Tibial nerve (tissue), 4 donors: ENCODE measurements around the gene IRGQ. TPM values are rescaled to one million over a fixed set of nuclear protein-coding genes. Genes with fewer than 3 reads are reported as not detected.
"Not testable (repeated sequence)": the region's sequence is repeated elsewhere in the genome, so short reads cannot be mapped to it uniquely, and the experiment has no call there.

Experiments used
- DNase-seq, 2 donors: peaks; one replicate each; pipeline ENCODE4 v3.0.0-alpha.2; 2019; ENCODE audit warnings: low spot score in 2 of 2
- H3K27ac ChIP-seq, 4 donors: fragments of 200-600 bp; sonication (generic) in 3 of 4; one replicate each; pipeline ENCODE4 v1.5.1; 2017 to 2019; ENCODE audit warnings: mild to moderate bottlenecking in 1 of 4
- H3K27me3 ChIP-seq, 2 donors: fragments of 200-600 bp; sonication (generic) in 1 of 2; one replicate each; pipeline versions ENCODE4 v1.5.1 to v1.6.0; 2017 to 2019
- H3K36me3 ChIP-seq, 3 donors: fragments of 200-600 bp; sonication (generic); one replicate each; pipeline ENCODE4 v1.5.1; 2018 to 2019
- H3K4me1 ChIP-seq, 4 donors: fragments of 200-600 bp; sonication (generic) in 3 of 4; one replicate each; pipeline ENCODE4 v1.5.1; 2017 to 2019
- H3K4me3 ChIP-seq, 4 donors: fragments of 200-600 bp; sonication (generic) in 3 of 4; one replicate each; pipeline ENCODE4 v1.5.1; 2017 to 2019; ENCODE audit warnings: mild to moderate bottlenecking in 1 of 4, moderate library complexity in 1 of 4
- H3K9me3 ChIP-seq, 4 donors: fragments of 200-600 bp; sonication (generic) in 3 of 4; one replicate each; pipeline ENCODE4 v1.5.1; 2017 to 2019
- EP300 ChIP-seq, 2 donors: sonication (generic); formaldehyde crosslinking; IDR thresholded peaks; one replicate each; pipeline ENCODE4 v1.6.1; 2017; ENCODE audit warnings: antibody characterized with exemption in 2 of 2, mild to moderate bottlenecking in 1 of 2
- POLR2A ChIP-seq, 2 donors: fragments of 450-650 bp; IDR thresholded peaks; one replicate each; pipeline ENCODE4 v1.6.1; 2017; ENCODE audit warnings: antibody characterized with exemption in 2 of 2, mild to moderate bottlenecking in 2 of 2, moderate library complexity in 2 of 2
- WGBS, 2 donors: methylation state at CpG; one replicate each; pipeline ENCODE4 v1.1.5; 2018; 5-methylcytosine and 5-hydroxymethylcytosine counted together
- total RNA-seq, 4 donors: library from RNA; depleted of rRNA; stranded (reverse); fragments of >200 nt; gene quantifications; one replicate each; pipeline ENCODE4 v1.1.0, GENCODE V29; 2016
- TF ChIP-seq, protein P1 (sequence below), 5 experiments: fragments of 200-600 bp in 3 of 5; fragments of 450-650 bp in 2 of 5; sonication (generic) in 3 of 5; IDR thresholded peaks; one replicate each; pipeline ENCODE4 v1.5.1; 2016 to 2019; ENCODE audit warnings: antibody characterized with exemption in 5 of 5, mild to moderate bottlenecking in 3 of 5, moderate library complexity in 2 of 5

Gene IRGQ
- total RNA-seq, 4 donors from 2014 or later: 21.6 to 26.1 (median 23.6) TPM

DNA sequence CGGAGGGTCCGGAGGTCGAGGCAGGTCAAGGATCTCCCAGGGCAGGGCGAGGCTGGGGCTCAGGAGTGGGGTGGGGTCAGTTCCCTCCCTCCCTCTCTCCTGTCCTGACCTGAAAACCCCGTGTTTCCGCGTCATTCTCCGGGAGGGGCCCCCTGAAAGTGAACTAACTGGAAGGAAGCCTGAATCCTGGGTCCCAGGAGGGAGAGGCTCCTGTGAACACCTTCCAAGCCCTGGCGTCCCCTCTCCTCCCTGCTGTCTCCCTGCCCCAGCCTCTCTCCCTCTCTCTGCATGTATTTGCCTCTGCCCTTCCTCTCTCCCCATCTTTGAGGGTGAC, 44.5 kb upstream of the IRGQ start:
- Histone ChIP-seq H3K36me3 (no peaks in the 10 kb centered on the region), H3K27me3 (peaks cover 2 to 37% of the 10 kb centered on the region in 2 donors), H3K9me3 (no peaks in the 10 kb centered on the region), H3K4me1 (peaks cover 0 to 43% (median 11%) of the 10 kb centered on the region in 4 donors), H3K27ac (peak overlapping the region; percentile 57 to 90 (median 84)), H3K4me3 (peak overlapping the region; percentile 47 to 72 (median 60))
- no peak for DNase-seq
- TF ChIP-seq POLR2A (IDR thresholded peaks at IDR 0.05) (no peak), EP300 (IDR thresholded peaks at IDR 0.05) (no peak)
- TF ChIP-seq, protein P1, sequence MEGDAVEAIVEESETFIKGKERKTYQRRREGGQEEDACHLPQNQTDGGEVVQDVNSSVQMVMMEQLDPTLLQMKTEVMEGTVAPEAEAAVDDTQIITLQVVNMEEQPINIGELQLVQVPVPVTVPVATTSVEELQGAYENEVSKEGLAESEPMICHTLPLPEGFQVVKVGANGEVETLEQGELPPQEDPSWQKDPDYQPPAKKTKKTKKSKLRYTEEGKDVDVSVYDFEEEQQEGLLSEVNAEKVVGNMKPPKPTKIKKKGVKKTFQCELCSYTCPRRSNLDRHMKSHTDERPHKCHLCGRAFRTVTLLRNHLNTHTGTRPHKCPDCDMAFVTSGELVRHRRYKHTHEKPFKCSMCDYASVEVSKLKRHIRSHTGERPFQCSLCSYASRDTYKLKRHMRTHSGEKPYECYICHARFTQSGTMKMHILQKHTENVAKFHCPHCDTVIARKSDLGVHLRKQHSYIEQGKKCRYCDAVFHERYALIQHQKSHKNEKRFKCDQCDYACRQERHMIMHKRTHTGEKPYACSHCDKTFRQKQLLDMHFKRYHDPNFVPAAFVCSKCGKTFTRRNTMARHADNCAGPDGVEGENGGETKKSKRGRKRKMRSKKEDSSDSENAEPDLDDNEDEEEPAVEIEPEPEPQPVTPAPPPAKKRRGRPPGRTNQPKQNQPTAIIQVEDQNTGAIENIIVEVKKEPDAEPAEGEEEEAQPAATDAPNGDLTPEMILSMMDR (IDR thresholded peaks at IDR 0.05): no peak
- WGBS, 2 donors: 4 to 6% methylated on average over 9 of the region's 9 CpGs

DNA sequence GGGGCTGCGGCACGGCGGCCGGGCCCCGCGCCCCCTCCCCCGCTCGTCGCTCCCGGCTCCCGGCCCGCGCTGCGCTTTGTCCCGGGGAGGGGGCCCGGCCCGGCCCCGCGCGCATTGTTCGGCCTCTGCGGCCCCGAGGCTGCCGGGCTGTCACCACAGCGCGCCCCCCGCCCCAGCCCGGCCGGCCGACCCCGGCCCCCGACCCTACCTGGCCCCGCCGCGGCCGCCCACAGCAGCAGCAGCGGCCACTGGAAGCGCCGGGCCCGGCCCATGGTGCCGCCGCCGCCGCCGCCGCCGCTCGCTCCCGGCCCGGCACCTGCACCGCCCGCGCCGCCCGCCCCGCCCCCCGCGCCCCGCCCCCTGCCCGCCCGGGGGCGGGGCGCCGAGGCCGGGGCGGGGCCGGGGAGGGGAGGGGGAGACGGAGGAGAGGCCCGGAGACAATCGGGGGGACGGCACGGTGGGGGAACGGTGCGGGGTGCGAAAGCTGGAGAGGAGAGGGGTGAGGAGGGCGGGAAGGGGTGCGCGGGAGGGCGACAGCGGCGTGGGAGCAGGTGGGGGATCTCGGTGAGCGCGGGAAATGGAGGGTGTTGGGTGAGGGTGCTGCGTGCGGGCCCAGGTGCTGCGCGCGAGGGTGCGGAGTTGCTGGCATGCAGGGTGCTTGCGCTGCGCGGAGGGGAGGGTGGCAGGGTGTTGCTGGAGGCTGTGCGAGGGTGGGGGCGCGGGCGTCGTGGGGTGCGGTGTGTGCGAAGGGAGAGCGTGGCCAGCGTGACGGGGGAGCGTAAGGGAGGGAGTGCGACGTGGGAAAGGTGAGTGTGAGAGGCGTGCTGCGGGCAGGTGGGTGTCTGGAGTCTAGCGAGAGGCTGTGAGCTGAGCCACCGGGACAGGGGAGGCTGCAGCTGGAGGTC, 43.8 kb upstream of the IRGQ start, which contains the start of gene CADM4:
Gene CADM4 (minus strand): TSS at position 332 of the 905 bp plus-strand sequence. CDS start 60 bp downstream, at position 272.
- Histone ChIP-seq H3K4me3 (peak within 1 kb of the TSS; percentile 47 to 72 (median 60)), H3K36me3 (no peaks in the 10 kb centered on the region), H3K4me1 (peaks cover 0 to 49% (median 11%) of the 10 kb centered on the region in 4 donors), H3K9me3 (no peaks in the 10 kb centered on the region), H3K27me3 (peaks cover 2 to 43% of the 10 kb centered on the region in 2 donors), H3K27ac (peak within 1 kb of the TSS; percentile 73 to 92 (median 84))
- WGBS, 2 donors: 1 to 2% methylated on average over 61 to 86 of the region's 110 CpGs
- no peak for DNase-seq
- TF ChIP-seq EP300 (IDR thresholded peaks at IDR 0.05): no peak
- TF ChIP-seq, protein P1 (IDR thresholded peaks at IDR 0.05): no peak

DNA sequence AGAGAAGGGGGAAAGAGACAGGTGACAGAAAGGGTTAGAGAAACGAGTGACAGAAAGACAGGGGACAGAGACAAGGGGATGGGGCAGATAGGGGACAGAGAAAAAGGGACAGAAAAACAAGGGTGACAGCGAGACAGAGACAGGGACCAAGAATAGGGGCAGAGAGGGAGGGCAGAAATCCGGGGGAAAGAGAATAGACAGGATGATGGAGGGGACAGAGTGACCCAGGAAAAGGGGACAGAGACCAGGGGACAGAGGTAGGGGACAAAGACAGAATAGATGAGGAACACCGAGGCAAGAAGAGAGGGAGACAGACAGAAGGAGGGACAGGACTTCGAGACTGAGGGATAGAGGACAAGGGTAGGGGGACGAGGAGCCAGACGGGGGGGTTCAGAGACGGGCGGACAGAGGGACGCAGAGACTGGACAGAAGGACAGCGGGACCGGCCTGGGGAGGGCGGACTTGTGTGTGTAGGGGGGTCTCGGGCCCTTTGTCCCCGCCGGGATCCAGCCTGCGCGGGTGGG, 43.1 kb upstream of the IRGQ start:
- Histone ChIP-seq H3K36me3 (no peaks in the 10 kb centered on the region), H3K9me3 (no peaks in the 10 kb centered on the region), H3K27ac (peak overlapping the region; percentile 56 to 92 (median 82)), H3K4me1 (peaks cover 0 to 57% (median 11%) of the 10 kb centered on the region in 4 donors), H3K4me3 (peak overlapping the region; percentile 42 to 72 (median 50)), H3K27me3 (peaks cover 2 to 44% of the 10 kb centered on the region in 2 donors)
- TF ChIP-seq POLR2A (IDR thresholded peaks at IDR 0.05) (no peak), EP300 (IDR thresholded peaks at IDR 0.05) (no peak)
- TF ChIP-seq, protein P1 (IDR thresholded peaks at IDR 0.05): no peak
- DNase-seq: no peak
- 9 to 10% methylated on average over 17 to 18 of the region's 18 CpGs for WGBS, 2 donors

DNA sequence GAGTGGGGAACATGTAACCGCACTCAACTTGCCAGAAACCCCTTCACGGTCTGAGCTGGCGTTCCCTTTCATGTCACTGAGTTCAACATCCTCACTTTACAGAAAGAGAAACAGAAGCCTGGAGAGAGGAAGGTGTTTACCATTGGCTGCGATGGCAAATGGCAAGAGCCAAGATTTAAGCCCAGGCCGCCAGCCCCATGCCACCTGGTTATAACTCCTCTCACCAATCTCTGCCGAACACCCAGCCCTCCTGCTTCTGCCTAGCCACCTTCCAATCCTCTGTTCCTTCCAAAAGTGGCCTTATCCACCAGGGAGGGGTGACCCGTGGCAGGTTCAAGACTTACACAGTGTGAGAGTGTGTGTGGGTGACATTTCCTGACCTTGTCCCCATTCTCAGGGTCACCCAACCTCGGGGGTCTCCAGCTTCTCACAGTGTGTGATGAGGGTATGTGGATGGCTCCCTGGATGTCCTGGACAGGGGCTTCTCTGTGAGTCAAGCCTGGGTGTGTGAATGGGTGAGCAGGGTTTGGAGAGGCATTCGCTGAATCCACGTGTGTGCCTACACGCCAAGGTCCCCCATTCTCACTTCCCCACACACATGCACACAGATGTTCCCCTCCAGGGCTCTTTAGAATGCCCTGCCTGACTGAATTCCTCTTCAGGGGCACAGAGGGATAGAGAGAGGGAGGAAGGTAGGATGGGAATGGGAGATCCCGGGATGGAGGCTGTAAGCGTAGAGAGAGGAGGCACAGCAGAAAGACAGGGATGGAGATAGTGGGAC, 42.5 kb upstream of the IRGQ start:
- H3K36me3 ChIP-seq: no peaks in the 10 kb centered on the region
- peak overlapping the region; percentile 56 to 92 (median 82) for H3K27ac ChIP-seq
- DNase-seq: no peak
- peaks cover 2 to 44% of the 10 kb centered on the region in 2 donors for H3K27me3 ChIP-seq
- no peaks in the 10 kb centered on the region for H3K9me3 ChIP-seq
- TF ChIP-seq EP300 (IDR thresholded peaks at IDR 0.05): no peak
- peak overlapping the region; percentile 42 to 72 (median 50) for H3K4me3 ChIP-seq
- WGBS, 2 donors: 45 to 49% methylated on average over 12 to 13 of the region's 13 CpGs
- peaks cover 0 to 63% (median 11%) of the 10 kb centered on the region in 4 donors for H3K4me1 ChIP-seq

DNA sequence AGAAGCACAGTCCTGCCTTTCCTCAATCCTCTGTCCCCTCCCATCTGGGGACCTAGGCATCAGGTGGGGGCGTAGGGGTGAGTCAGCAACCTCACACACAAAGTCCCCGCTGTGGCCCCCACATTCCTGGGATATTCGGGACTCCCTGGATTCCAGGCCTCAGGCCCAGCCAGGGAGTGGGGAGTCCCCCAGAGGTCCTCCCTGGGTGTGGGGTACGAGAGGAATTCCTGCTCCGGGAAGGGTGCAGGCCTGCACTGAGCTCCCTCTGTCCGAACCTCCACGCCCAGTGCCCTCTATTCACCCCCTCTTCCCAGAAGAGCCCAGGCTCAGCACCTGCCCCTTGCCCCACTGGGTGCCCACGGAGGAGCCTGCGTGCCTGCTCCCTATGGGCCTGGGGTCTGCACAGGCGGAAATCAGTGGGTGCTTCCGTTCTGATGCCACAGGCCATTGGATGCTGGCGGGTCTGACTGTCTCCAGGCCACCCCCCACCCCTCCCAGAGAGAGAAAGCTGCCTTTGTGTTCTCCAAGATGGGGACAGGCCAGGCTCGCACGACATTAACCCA, 40.3 kb upstream of the IRGQ start:
- H3K4me1 ChIP-seq: peaks cover 0 to 60% (median 11%) of the 10 kb centered on the region in 4 donors
- H3K27ac ChIP-seq: peak overlapping the region; percentile 71 to 92 (median 82)

DNA sequence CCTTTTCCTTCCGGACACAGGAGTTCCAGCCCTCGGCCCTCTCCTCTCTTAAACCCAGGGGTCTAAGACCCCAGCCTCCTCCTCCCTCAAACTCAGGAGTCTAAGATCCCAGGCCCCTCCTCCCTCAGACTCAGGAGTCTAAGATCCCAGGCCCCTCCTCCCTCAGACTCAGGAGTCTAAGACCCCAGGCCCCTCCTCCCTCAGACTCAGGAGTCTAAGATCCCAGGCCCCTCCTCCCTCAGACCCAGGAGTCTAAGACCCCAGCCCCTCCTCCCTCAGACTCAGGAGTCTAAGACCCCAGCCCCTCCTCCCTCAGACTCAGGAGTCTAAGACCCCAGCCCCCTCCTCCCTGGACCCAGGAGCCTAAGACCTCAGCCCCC, 39.6 kb upstream of the IRGQ start:
- not testable (repeated sequence) for H3K9me3 ChIP-seq, DNase-seq, H3K36me3 ChIP-seq
- H3K4me1 ChIP-seq: peaks cover 0 to 58% (median 10%) of the 10 kb centered on the region in 4 donors
- H3K27me3 ChIP-seq: peaks cover 2 to 38% of the 10 kb centered on the region in 2 donors
- peak overlapping the region; percentile 28 to 43 (median 32) for H3K4me3 ChIP-seq
- WGBS, 2 donors: 29 to 36% methylated on average over 2 of the region's 2 CpGs
- peak overlapping the region; percentile 71 to 92 (median 82) for H3K27ac ChIP-seq

More for the DNA sequence above, 40.3 kb upstream of the IRGQ start:
- H3K27me3 ChIP-seq: peaks cover 2 to 44% of the 10 kb centered on the region in 2 donors
- no peaks in the 10 kb centered on the region for H3K9me3 ChIP-seq
- WGBS, 2 donors: 28 to 33% methylated on average over 12 to 14 of the region's 14 CpGs
- TF ChIP-seq EP300 (IDR thresholded peaks at IDR 0.05): peak in 1 of 2 donors; percentile 73
- TF ChIP-seq, protein P1 (IDR thresholded peaks at IDR 0.05): no peak
- TF ChIP-seq POLR2A (IDR thresholded peaks at IDR 0.05): peak in 1 of 2 donors; percentile 9
- no peak for DNase-seq
- H3K4me3 ChIP-seq: peak overlapping the region in 2 of 4 donors; percentile 28 to 43
- H3K36me3 ChIP-seq: no peaks in the 10 kb centered on the region
